Measurements from ENCODE around the gene IRX4. TPM values are rescaled to one million over a fixed set of nuclear protein-coding genes. Genes with fewer than 3 reads are reported as not detected.
"Not testable (repeated sequence)": the region's sequence is repeated elsewhere in the genome, so short reads cannot be mapped to it uniquely, and the experiment has no call there.

IRX4 gene
- total RNA-seq, 2 donors from 2014 or later, result not detected

DNA sequence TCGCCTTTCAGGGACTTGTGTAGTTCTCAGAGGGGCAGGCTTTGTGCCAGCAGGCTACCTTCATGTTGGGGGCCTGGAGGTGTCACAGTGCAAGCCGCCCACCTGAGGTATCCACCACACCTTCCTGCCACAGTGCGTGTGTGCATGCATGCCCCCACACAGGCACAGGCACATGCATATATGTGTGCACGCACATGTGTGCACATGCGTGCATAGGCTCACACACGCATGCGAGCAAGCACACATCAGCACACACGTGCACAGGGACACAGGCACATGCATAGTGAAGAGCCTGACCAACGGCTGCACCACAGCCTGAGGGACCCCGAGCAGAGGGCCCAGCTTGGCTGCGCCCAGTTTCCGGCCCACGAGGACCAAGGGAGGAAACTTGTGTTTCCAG lies 36.1 kb downstream of the IRX4 start:
- H3K4me1 Mint-ChIP-seq, result peaks cover 2% of the 10 kb centered on the region
- H3K36me3 Mint-ChIP-seq (ENCODE audit: low read depth), result no peaks in the 10 kb centered on the region
- H3K9me3 ChIP-seq (ENCODE audit: control insufficient read depth, low read length, poor library complexity, severe bottlenecking), result no peaks in the 10 kb centered on the region
- peaks cover 8% of the 10 kb centered on the region for H3K27me3 Mint-ChIP-seq
- ATAC-seq (no peak), DNase-seq (no peak)
- no peak overlapping the region for H3K27ac Mint-ChIP-seq
- no peak overlapping the region for H3K4me3 Mint-ChIP-seq

DNA sequence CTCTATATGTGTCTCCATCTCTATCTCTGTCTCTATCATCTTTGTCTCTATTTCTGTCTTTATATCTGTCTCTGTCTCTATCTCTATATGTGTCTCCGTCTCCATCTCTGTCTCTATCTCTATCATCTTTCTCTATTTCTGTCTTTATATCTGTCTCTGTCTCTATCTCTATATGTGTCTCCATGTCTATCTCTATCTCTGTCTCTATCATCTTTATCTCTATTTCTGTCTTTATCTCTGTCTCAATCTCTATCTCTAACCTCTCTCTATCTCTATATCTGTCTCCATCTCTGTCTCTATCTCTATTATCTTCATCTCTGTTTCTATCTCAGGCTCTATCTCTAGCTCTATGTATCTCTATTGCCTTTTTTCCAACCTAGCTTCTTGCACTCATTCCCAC lies 37.0 kb downstream of the IRX4 start:
- ATAC-seq, result no peak
- H3K27me3 Mint-ChIP-seq, result no peaks in the 10 kb centered on the region

DNA sequence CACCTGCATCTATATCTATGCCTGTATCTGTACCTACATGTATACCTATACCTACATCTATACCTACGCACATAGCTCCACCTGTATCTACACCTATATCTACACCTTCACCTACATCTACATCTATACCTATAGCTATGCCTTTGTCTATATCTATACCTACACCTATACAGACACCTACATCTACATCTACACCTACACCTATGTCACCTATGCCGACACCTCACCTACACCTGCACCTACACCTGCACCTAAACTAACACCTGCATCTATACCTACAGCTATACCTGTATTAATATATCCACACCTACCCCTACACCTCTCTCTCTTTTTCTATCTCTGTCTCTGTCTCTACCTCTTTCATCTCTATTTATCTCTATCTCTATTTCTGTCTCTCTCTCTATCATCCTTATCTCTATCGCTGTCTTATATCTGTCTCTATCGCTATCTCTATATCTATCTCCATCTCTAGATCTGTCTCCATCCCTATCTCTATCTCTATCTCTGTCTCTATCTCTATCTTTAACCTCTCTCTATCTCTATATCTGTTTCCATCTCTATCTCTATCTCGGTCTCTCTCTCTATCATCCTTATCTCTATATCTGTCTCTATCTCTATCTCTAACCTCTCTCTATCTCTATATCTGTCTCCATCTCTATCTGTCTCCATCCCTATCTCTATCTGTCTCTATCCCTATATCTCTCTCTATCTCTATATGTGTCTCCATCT lies 37.9 kb downstream of the IRX4 start:
- no peak for ATAC-seq
- H3K27ac Mint-ChIP-seq, result no peak overlapping the region

More for the DNA sequence above, 37.0 kb downstream of the IRX4 start:
- Mint-ChIP-seq H3K4me1 (no peaks in the 10 kb centered on the region), H3K36me3 (ENCODE audit: low read depth) (no peaks in the 10 kb centered on the region), H3K4me3 (no peak overlapping the region), H3K27ac (no peak overlapping the region)
- no peak for DNase-seq
- no peaks in the 10 kb centered on the region for H3K9me3 ChIP-seq (ENCODE audit: control insufficient read depth, low read length, poor library complexity, severe bottlenecking)

GRCh38 chr5:1843761-1844160 lies 39.0 kb downstream of the IRX4 start:
- not testable (repeated sequence) for DNase-seq; H3K4me1 Mint-ChIP-seq; H3K27ac Mint-ChIP-seq; H3K36me3 Mint-ChIP-seq (ENCODE audit: low read depth); ATAC-seq; H3K4me3 Mint-ChIP-seq; H3K9me3 ChIP-seq (ENCODE audit: control insufficient read depth, low read length, poor library complexity, severe bottlenecking)
- peaks cover 16% of the 10 kb centered on the region for H3K27me3 Mint-ChIP-seq

More for the DNA sequence above, 37.9 kb downstream of the IRX4 start:
- no peak overlapping the region for H3K4me3 Mint-ChIP-seq
- H3K4me1 Mint-ChIP-seq, result no peaks in the 10 kb centered on the region
- H3K27me3 Mint-ChIP-seq, result peaks cover 7% of the 10 kb centered on the region
- no peaks in the 10 kb centered on the region for H3K36me3 Mint-ChIP-seq (ENCODE audit: low read depth)
- H3K9me3 ChIP-seq (ENCODE audit: control insufficient read depth, low read length, poor library complexity, severe bottlenecking), result no peaks in the 10 kb centered on the region
- DNase-seq, result no peak

- no peak overlapping the region for H3K4me3 Mint-ChIP-seq
- no peak for DNase-seq
- ATAC-seq, result no peak
- H3K36me3 Mint-ChIP-seq (ENCODE audit: low read depth), result no peaks in the 10 kb centered on the region
- H3K27me3 Mint-ChIP-seq, result peaks cover 21% of the 10 kb centered on the region
- H3K4me1 Mint-ChIP-seq, result no peaks in the 10 kb centered on the region
- H3K27ac Mint-ChIP-seq, result no peak overlapping the region
- no peaks in the 10 kb centered on the region for H3K9me3 ChIP-seq (ENCODE audit: control insufficient read depth, low read length, poor library complexity, severe bottlenecking)
Observed at GRCh38 chr5:1842004-1842819, 40.5 kb downstream of the IRX4 start.

DNA sequence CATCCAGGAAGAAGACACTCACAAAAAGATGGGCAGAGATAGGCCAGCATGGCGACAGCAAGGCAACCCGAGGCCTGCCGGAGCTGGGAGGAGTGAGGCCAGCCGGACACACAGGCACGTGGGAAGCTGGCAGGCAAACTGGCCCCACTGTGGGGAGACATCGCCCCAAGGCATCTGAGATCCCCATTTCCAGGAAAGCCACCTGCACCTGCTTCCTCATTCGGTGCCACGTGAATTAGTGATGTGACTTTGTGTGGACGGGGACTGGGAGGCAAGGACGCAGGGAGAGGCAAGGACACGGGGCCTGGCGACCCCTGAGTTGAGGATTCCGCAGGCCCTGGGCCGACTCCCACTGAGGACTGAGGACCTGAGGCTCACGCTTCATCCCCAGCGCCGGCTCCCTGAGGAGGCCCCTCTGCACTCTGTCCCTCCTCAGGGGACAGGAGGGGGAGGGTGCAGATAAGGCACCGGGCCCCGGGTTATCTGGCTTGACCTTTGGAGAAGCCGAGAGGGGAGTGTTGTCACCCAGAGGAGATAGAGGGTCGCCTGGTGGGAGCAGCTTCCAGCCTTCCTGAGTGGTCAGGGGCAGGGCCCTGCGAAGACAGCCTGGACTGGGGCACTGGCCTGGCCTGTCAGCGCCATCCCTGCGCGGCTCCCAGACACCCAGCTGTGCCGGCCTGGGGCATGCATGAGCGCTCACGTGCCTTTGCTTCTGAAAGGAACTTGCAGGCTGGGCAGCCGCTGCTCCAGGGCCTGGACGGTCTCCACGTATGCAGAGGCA lies 41.8 kb downstream of the IRX4 start:
- DNase-seq (no peak), ATAC-seq (no peak)
- H3K27ac Mint-ChIP-seq, result no peak overlapping the region
- H3K4me3 Mint-ChIP-seq, result no peak overlapping the region
- H3K36me3 Mint-ChIP-seq (ENCODE audit: low read depth), result no peaks in the 10 kb centered on the region
- H3K27me3 Mint-ChIP-seq, result peaks cover 32% of the 10 kb centered on the region
- H3K9me3 ChIP-seq (ENCODE audit: control insufficient read depth, low read length, poor library complexity, severe bottlenecking), result no peaks in the 10 kb centered on the region
- no peaks in the 10 kb centered on the region for H3K4me1 Mint-ChIP-seq

- Mint-ChIP-seq H3K36me3 (ENCODE audit: low read depth) (no peaks in the 10 kb centered on the region), H3K4me1 (no peaks in the 10 kb centered on the region), H3K4me3 (no peak overlapping the region), H3K27ac (no peak overlapping the region), H3K27me3 (peaks cover 40% of the 10 kb centered on the region)
- no peak for DNase-seq
- no peak for ATAC-seq
- no peaks in the 10 kb centered on the region for H3K9me3 ChIP-seq (ENCODE audit: control insufficient read depth, low read length, poor library complexity, severe bottlenecking)
Observed at GRCh38 chr5:1840071-1840547, 42.6 kb downstream of the IRX4 start.

DNA sequence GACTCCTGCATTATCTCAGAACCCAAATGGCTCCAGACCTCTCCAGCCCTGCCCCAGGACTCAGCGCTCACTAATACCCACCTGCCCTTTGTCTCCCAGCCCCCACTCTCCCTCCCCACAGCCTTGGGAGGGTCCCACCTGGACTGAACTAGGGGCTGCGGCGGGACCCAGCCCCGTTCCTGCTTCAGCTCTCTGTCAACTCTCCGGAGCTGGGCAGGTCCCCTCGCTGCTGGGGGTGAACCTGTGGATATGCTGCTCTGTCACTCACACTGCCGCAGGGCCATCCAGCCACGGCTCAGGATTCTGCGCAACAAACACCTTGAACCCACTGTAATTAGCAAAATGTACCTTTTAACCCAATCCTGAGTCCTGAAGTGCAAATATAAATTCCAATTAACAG lies 44.7 kb downstream of the IRX4 start:
- Mint-ChIP-seq H3K36me3 (ENCODE audit: low read depth) (no peaks in the 10 kb centered on the region), H3K27me3 (peaks cover 56% of the 10 kb centered on the region), H3K27ac (no peak overlapping the region), H3K4me3 (no peak overlapping the region), H3K4me1 (no peaks in the 10 kb centered on the region)
- ATAC-seq (no peak), DNase-seq (no peak)
- H3K9me3 ChIP-seq (ENCODE audit: control insufficient read depth, low read length, poor library complexity, severe bottlenecking), result no peaks in the 10 kb centered on the region

GRCh38 chr5:1836891-1837880 lies 45.5 kb downstream of the IRX4 start:
- Mint-ChIP-seq H3K4me3 (no peak overlapping the region), H3K27me3 (peaks cover 62% of the 10 kb centered on the region), H3K36me3 (ENCODE audit: low read depth) (no peaks in the 10 kb centered on the region), H3K4me1 (no peaks in the 10 kb centered on the region), H3K27ac (no peak overlapping the region)
- ATAC-seq (no peak), DNase-seq (no peak)
- H3K9me3 ChIP-seq (ENCODE audit: control insufficient read depth, low read length, poor library complexity, severe bottlenecking), result no peaks in the 10 kb centered on the region

GRCh38 chr5:1836176-1836890 lies 46.4 kb downstream of the IRX4 start:
- Mint-ChIP-seq H3K4me1 (no peaks in the 10 kb centered on the region), H3K27ac (no peak overlapping the region), H3K36me3 (ENCODE audit: low read depth) (no peaks in the 10 kb centered on the region), H3K27me3 (peaks cover 62% of the 10 kb centered on the region), H3K4me3 (no peak overlapping the region)
- DNase-seq (no peak), ATAC-seq (no peak)
- no peaks in the 10 kb centered on the region for H3K9me3 ChIP-seq (ENCODE audit: control insufficient read depth, low read length, poor library complexity, severe bottlenecking)

DNA sequence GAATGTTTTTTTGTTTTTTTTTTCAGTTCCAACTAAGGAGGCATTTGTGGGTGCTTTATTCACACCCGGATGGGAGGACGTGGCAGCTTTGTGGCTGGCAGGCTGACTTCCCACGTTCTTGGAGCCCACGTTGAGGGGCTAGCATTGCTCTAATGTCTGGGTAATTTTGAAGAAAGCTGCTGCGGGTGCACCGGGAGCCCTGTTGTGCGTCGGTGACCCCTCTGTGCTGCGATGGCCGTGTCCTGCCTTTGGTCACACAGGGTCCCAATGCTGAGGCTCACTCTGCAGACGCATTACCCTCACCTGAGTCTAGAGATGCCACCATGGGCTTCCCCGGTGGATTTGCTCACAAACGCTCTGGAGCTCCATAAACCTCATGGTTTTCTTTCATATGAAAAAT lies 47.3 kb downstream of the IRX4 start:
- no peaks in the 10 kb centered on the region for H3K9me3 ChIP-seq (ENCODE audit: control insufficient read depth, low read length, poor library complexity, severe bottlenecking)
- H3K27me3 Mint-ChIP-seq, result peaks cover 60% of the 10 kb centered on the region
- H3K27ac Mint-ChIP-seq, result no peak overlapping the region
- no peaks in the 10 kb centered on the region for H3K4me1 Mint-ChIP-seq
- ATAC-seq (no peak), DNase-seq (no peak)
- no peaks in the 10 kb centered on the region for H3K36me3 Mint-ChIP-seq (ENCODE audit: low read depth)
- no peak overlapping the region for H3K4me3 Mint-ChIP-seq

Measured in T-helper 17 cell (primary cell).